Right atrium auricular region (tissue), 2 donors: ENCODE data around the gene SON. TPM values are rescaled to one million over a fixed set of nuclear protein-coding genes. Genes with fewer than 3 reads are reported as not detected.
"Not testable (repeated sequence)": the region's sequence is repeated elsewhere in the genome, so short reads cannot be mapped to it uniquely, and the experiment has no call there.

Experiments used
- DNase-seq: peaks from one replicate; pipeline ENCODE4 v3.0.0-alpha.2; 2019; ENCODE audit warnings: low spot score
- H3K27ac ChIP-seq, 2 donors: fragments of 200-600 bp; sonication (generic); 1 replicate in 1 of 2; 2 replicates in 1 of 2; pipeline ENCODE4 v1.5.1; 2016 to 2019
- H3K27me3 ChIP-seq, 2 donors: fragments of 200-600 bp; sonication (generic); one replicate each; pipeline versions ENCODE4 v1.5.1 to v1.6.0; 2017 to 2019
- H3K36me3 ChIP-seq: fragments of 200-600 bp; sonication (generic); one replicate; pipeline ENCODE4 v1.5.1; 2016
- H3K4me1 ChIP-seq, 2 donors: fragments of 200-600 bp; sonication (generic); one replicate each; pipeline versions ENCODE4 v1.5.1 to v1.6.0; 2017 to 2019
- H3K4me3 ChIP-seq, 2 donors: fragments of 200-600 bp; sonication (generic); 1 replicate in 1 of 2; 2 replicates in 1 of 2; pipeline ENCODE4 v1.5.1; 2017 to 2019; ENCODE audit warnings: mild to moderate bottlenecking in 1 of 2, moderate library complexity in 1 of 2
- H3K9me3 ChIP-seq, 2 donors: fragments of 200-600 bp; sonication (generic); one replicate each; pipeline ENCODE4 v1.5.1; 2019
- CTCF ChIP-seq, 2 donors: fragments of 200-600 bp; sonication (generic); IDR thresholded peaks; one replicate each; pipeline ENCODE4 v1.5.1; 2019; ENCODE audit warnings: antibody characterized with exemption in 2 of 2
- total RNA-seq, 2 donors: library from RNA; depleted of rRNA; stranded (reverse); fragments of >200 nt; gene quantifications; one replicate each; pipeline ENCODE4 v1.1.0, GENCODE V29; 2016

The SON gene
- total RNA-seq: 100 to 1,000 TPM; 105 to 189 TPM

GRCh38 chr21:33542640-33543504 is at the start of gene SON:
Gene SON (plus strand): TSS chr21:33543038. CDS start chr21:33543093, 55 bp downstream.
- DNase-seq: peak; percentile 100
- Histone ChIP-seq H3K4me1 (peaks cover 0 to 35% of the 10 kb centered on the region in 2 donors), H3K36me3 (peaks cover 26% of the 10 kb centered on the region), H3K4me3 (peak within 1 kb of the TSS; percentile 78 to 90), H3K27ac (peak within 1 kb of the TSS; percentile 92 to 99), H3K9me3 (no peaks in the 10 kb centered on the region), H3K27me3 (no peaks in the 10 kb centered on the region)
- no peak for TF ChIP-seq CTCF (IDR thresholded peaks at IDR 0.05)

- H3K9me3 ChIP-seq: no peaks in the 10 kb centered on the region
- H3K4me3 ChIP-seq: no peak overlapping the region
- TF ChIP-seq CTCF (IDR thresholded peaks at IDR 0.05): no peak
- no peaks in the 10 kb centered on the region for H3K27me3 ChIP-seq
- DNase-seq: no peak
- H3K27ac ChIP-seq: no peak overlapping the region
- H3K36me3 ChIP-seq: no peaks in the 10 kb centered on the region
- peaks cover 0 to 12% of the 10 kb centered on the region in 2 donors for H3K4me1 ChIP-seq
Measured at GRCh38 chr21:33493756-33494155, 49.1 kb upstream of the SON start.

- no peak for TF ChIP-seq CTCF (IDR thresholded peaks at IDR 0.05)
- no peak for DNase-seq
- Histone ChIP-seq H3K27me3 (no peaks in the 10 kb centered on the region), H3K9me3 (no peaks in the 10 kb centered on the region), H3K27ac (no peak overlapping the region), H3K4me1 (peaks cover 0 to 8% of the 10 kb centered on the region in 2 donors), H3K4me3 (no peak overlapping the region), H3K36me3 (no peaks in the 10 kb centered on the region)
Measured at GRCh38 chr21:33495743-33496142, 47.1 kb upstream of the SON start.

- no peak overlapping the region for H3K27ac ChIP-seq
- H3K9me3 ChIP-seq: no peaks in the 10 kb centered on the region
- H3K4me3 ChIP-seq: no peak overlapping the region
- DNase-seq: no peak
- no peaks in the 10 kb centered on the region for H3K27me3 ChIP-seq
- H3K4me1 ChIP-seq: peaks cover 0 to 4% of the 10 kb centered on the region in 2 donors
- TF ChIP-seq CTCF (IDR thresholded peaks at IDR 0.05): no peak
- no peaks in the 10 kb centered on the region for H3K36me3 ChIP-seq
Measured at GRCh38 chr21:33496345-33496744, 46.5 kb upstream of the SON start.

GRCh38 chr21:33505833-33506232 is 37.0 kb upstream of the SON start:
- Histone ChIP-seq H3K9me3 (no peaks in the 10 kb centered on the region), H3K27me3 (no peaks in the 10 kb centered on the region), H3K36me3 (peaks cover 34% of the 10 kb centered on the region), H3K27ac (no peak overlapping the region), H3K4me3 (no peak overlapping the region), H3K4me1 (no peaks in the 10 kb centered on the region)
- no peak for TF ChIP-seq CTCF (IDR thresholded peaks at IDR 0.05)
- no peak for DNase-seq

- not testable (repeated sequence) for H3K9me3 ChIP-seq, H3K4me1 ChIP-seq, DNase-seq, H3K27ac ChIP-seq, H3K27me3 ChIP-seq, H3K4me3 ChIP-seq
- peaks cover 46% of the 10 kb centered on the region for H3K36me3 ChIP-seq
Measured at GRCh38 chr21:33507003-33507402, 35.8 kb upstream of the SON start.
